Gastrocnemius medialis (tissue), 4 donors: ENCODE results near the gene DOC2B.

Experiments
- CTCF ChIP-seq, 5 experiments: fragments of 450-650 bp in 3 of 5; fragments of 200-600 bp in 2 of 5; sonication (generic) in 2 of 5; IDR thresholded peaks in 4 of 5; conservative IDR thresholded peaks in 1 of 5; 1 replicate in 4 of 5; 2 replicates in 1 of 5; pipeline ENCODE4 v1.5.1; 2016 to 2019; ENCODE audit warnings: antibody characterized with exemption in 5 of 5, mild to moderate bottlenecking in 3 of 5, moderate library complexity in 3 of 5
- POLR2A ChIP-seq, 2 donors: fragments of 450-650 bp; IDR thresholded peaks; one replicate each; pipeline ENCODE4 v1.6.1; 2017; ENCODE audit warnings: antibody characterized with exemption in 2 of 2, mild to moderate bottlenecking in 2 of 2, moderate library complexity in 2 of 2

GRCh38 chr17:213286-214105, 32.0 kb upstream of the DOC2B start:
- TF ChIP-seq CTCF (IDR thresholded peaks at IDR 0.05 in 4 of 5, conservative IDR thresholded peaks at IDR 0.05 in 1 of 5) (no peak), POLR2A (IDR thresholded peaks at IDR 0.05) (no peak)
